HEK293T (cell line): ENCODE measurements around the gene ETNPPL.

Experiments
- CTCF ChIA-PET: fragments of 350-600 bp; formaldehyde crosslinking; extraction: SDS; loops from one replicate; lab custom pipeline; 2021; ENCODE audit warnings: antibody characterized with exemption, inconsistent platforms; lab: Yijun Ruan, JAX
- POLR2A ChIA-PET: fragments of 350-600 bp; formaldehyde crosslinking; extraction: SDS; loops from one replicate; lab custom pipeline; 2020; ENCODE audit warnings: antibody characterized with exemption, inconsistent platforms; lab: Yijun Ruan, JAX
- DNase-seq: peaks from one replicate; pipeline ENCODE4 v3.0.0; 2012; ENCODE audit warnings: mixed read lengths; ENCODE audit errors: extremely low spot score
- ARNT ChIP-seq: fragments of 450-650 bp; IDR thresholded peaks from 2 replicates; pipeline ENCODE4 v1.6.1; 2017; ENCODE audit warnings: mild to moderate bottlenecking
- BHLHE40 ChIP-seq: fragments of 450-650 bp; IDR thresholded peaks from 2 replicates; pipeline ENCODE4 v1.6.1; 2016; ENCODE audit warnings: mild to moderate bottlenecking, moderate library complexity, borderline replicate concordance
- CTBP1 ChIP-seq: fragments of 450-650 bp; IDR thresholded peaks from 2 replicates; pipeline ENCODE4 v1.6.1; 2016; ENCODE audit warnings: borderline replicate concordance
- ELF4 ChIP-seq: fragments of 450-650 bp; IDR thresholded peaks from 2 replicates; pipeline ENCODE4 v1.6.1; 2017; ENCODE audit warnings: antibody characterized with exemption
- FOXA1 ChIP-seq: fragments of 450-650 bp; IDR thresholded peaks from 2 replicates; pipeline ENCODE4 v1.6.1; 2016; ENCODE audit warnings: mild to moderate bottlenecking
- FOXK2 ChIP-seq: fragments of 450-650 bp; IDR thresholded peaks from 2 replicates; pipeline ENCODE4 v1.6.1; 2016; ENCODE audit warnings: mild to moderate bottlenecking
- FOXM1 ChIP-seq: fragments of 450-650 bp; IDR thresholded peaks from 2 replicates; pipeline ENCODE4 v1.6.1; 2017; ENCODE audit warnings: mild to moderate bottlenecking, borderline replicate concordance
- HDGF ChIP-seq: fragments of 450-650 bp; IDR thresholded peaks from 2 replicates; pipeline ENCODE4 v1.6.1; 2017; ENCODE audit warnings: antibody characterized with exemption, borderline replicate concordance
- L3MBTL2 ChIP-seq: fragments of 450-650 bp; conservative IDR thresholded peaks from 2 replicates; pipeline ENCODE4 v1.6.1; 2016; ENCODE audit warnings: mild to moderate bottlenecking
- LEF1 ChIP-seq: fragments of 450-650 bp; IDR thresholded peaks from 2 replicates; pipeline ENCODE4 v1.6.1; 2017; ENCODE audit warnings: mild to moderate bottlenecking, borderline replicate concordance
- NFRKB ChIP-seq: fragments of 450-650 bp; IDR thresholded peaks from 2 replicates; pipeline ENCODE4 v1.6.1; 2016; ENCODE audit warnings: mild to moderate bottlenecking, moderate library complexity
- PKNOX1 ChIP-seq: fragments of 450-650 bp; IDR thresholded peaks from 2 replicates; pipeline ENCODE4 v1.6.1; 2016
- SP1 ChIP-seq: fragments of 450-650 bp; IDR thresholded peaks from 2 replicates; pipeline ENCODE4 v1.6.1; 2017
- SUZ12 ChIP-seq: fragments of 450-650 bp; IDR thresholded peaks from 2 replicates; pipeline ENCODE4 v1.6.1; 2016; ENCODE audit warnings: mild to moderate bottlenecking
- TARDBP ChIP-seq: fragments of 450-650 bp; IDR thresholded peaks from 2 replicates; pipeline ENCODE4 v1.6.1; 2016
- ZNF384 ChIP-seq: fragments of 450-650 bp; IDR thresholded peaks from 2 replicates; pipeline ENCODE4 v1.6.1; 2016

ETNPPL gene

GRCh38 chr4:108763986-108764385 is 1.1 kb upstream of the ETNPPL start:
- DNase-seq = no peak
- ChIA-PET POLR2A (no interaction called here), CTCF (no interaction called here)
- TF ChIP-seq FOXK2 (no peak), FOXA1 (no peak), ZNF384 (no peak), HDGF (no peak), PKNOX1 (no peak), SP1 (no peak), BHLHE40 (no peak), LEF1 (no peak), ARNT (no peak), TARDBP (no peak), ELF4 (no peak), L3MBTL2 (no peak), CTBP1 (no peak), FOXM1 (no peak), SUZ12 (no peak), NFRKB (no peak)

DNA sequence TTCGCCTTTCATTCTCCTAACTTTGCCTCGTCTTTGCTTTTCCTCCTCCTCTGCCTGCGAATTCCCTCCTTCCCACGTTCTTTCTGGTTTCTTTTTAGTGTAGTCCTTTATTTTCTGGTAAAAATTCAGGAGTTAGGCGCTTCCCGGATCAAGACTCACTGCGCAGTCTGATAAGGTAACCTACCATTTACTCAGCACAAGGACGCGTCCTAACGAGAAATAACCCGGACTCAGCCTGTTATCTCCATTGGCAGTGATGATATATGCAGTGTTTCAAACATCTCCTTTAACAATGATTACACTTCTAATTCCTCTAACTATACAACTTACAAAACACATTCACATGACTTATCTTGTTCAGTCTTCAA is 357 bp upstream of the ETNPPL start:
- TF ChIP-seq SP1 = no peak
- no peak for TF ChIP-seq ARNT
- no peak for TF ChIP-seq NFRKB
- TF ChIP-seq PKNOX1 = no peak
- CTCF ChIA-PET = no interaction called here
- DNase-seq = no peak
- POLR2A ChIA-PET = no interaction called here

GRCh38 chr4:108758498-108758897 is 4.4 kb downstream of the ETNPPL start:
- ChIA-PET POLR2A (no interaction called here), CTCF (no interaction called here)
- no peak for TF ChIP-seq ELF4
- no peak for TF ChIP-seq TARDBP
- TF ChIP-seq LEF1 = no peak
- TF ChIP-seq L3MBTL2 = no peak
- DNase-seq = no peak

GRCh38 chr4:108754327-108754726 is 8.5 kb downstream of the ETNPPL start:
- DNase-seq = no peak
- POLR2A ChIA-PET = no interaction called here
- CTCF ChIA-PET = no interaction called here
- TF ChIP-seq FOXA1 (no peak), LEF1 (no peak), FOXK2 (no peak), FOXM1 (no peak), PKNOX1 (no peak), TARDBP (no peak), NFRKB (no peak), SP1 (no peak), ELF4 (no peak), BHLHE40 (no peak), ZNF384 (no peak), SUZ12 (no peak), HDGF (no peak), L3MBTL2 (no peak), ARNT (no peak), CTBP1 (no peak)

- no peak for DNase-seq
- ChIA-PET POLR2A (no interaction called here), CTCF (no interaction called here)
- TF ChIP-seq HDGF (no peak), ARNT (no peak), CTBP1 (no peak), NFRKB (no peak), FOXA1 (no peak), FOXM1 (no peak), SP1 (no peak), LEF1 (no peak), BHLHE40 (no peak), SUZ12 (no peak), PKNOX1 (no peak), FOXK2 (no peak), ELF4 (no peak), TARDBP (no peak), L3MBTL2 (no peak), ZNF384 (no peak)
Measured at GRCh38 chr4:108751321-108751720, 11.5 kb downstream of the ETNPPL start.

DNA sequence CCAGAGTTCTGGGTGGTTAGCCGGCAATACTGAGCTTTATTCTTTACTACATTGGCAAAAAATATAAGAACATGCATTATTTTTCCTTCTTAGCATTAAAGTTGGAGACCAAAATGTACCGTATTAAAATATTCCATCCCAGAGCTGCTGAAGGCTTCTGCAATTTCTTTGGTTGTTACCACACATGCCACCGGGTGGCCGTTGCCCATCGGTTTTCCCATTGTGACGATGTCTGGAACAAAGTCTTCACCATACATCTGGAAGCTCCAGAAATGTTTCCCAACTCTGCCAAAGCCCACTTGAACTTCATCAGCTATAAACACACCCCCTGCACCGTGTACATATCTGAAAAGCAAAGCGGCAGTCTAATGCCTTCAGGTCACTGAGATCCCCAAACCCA is 13.7 kb downstream of the ETNPPL start:
- DNase-seq = no peak
- TF ChIP-seq L3MBTL2 = no peak
- TF ChIP-seq FOXA1 = no peak
- CTCF ChIA-PET = no interaction called here
- POLR2A ChIA-PET = no interaction called here
